Erythroblast (primary cell): Measurements from ENCODE around the gene CHRNA5.

Source experiments
- GATA1 ChIP-seq: IDR thresholded peaks from 2 replicates; pipeline ENCODE4 v1.6.1; 2011; ENCODE audit warnings: low read depth, mild to moderate bottlenecking, control low read depth, low read length, moderate library complexity
- POLR2A ChIP-seq: IDR thresholded peaks from 2 replicates; pipeline ENCODE4 v1.6.1; 2011; ENCODE audit warnings: mild to moderate bottlenecking, low read length

GRCh38 chr15:78604420-78604819 is 39.1 kb downstream of the CHRNA5 start:
- TF ChIP-seq POLR2A (no peak), GATA1 (no peak)
